H9 (cell line): ENCODE data around the gene STK35. TPM values are rescaled to one million over a fixed set of nuclear protein-coding genes. Genes with fewer than 3 reads are reported as not detected.

ENCODE experiments used
- DNase-seq: peaks from one replicate; pipeline ENCODE4 v3.0.0-alpha.2; 2017
- H2AFZ ChIP-seq: one replicate; pipeline ENCODE4 v1.6.1; 2013; ENCODE audit warnings: mild to moderate bottlenecking, low read length, control low read depth, moderate library complexity
- H2AK5ac ChIP-seq: 2 replicates; pipeline ENCODE4 v1.6.1; 2013; ENCODE audit warnings: low read length, control low read depth, mixed read lengths; ENCODE audit not compliant: insufficient read length
- H2BK120ac ChIP-seq: one replicate; pipeline ENCODE4 v1.6.1; 2013; ENCODE audit warnings: low read depth, mild to moderate bottlenecking, low read length, control low read depth, inconsistent platforms; ENCODE audit not compliant: poor library complexity, severe bottlenecking
- H2BK12ac ChIP-seq: 2 replicates; pipeline ENCODE4 v1.6.1; 2013; ENCODE audit warnings: low read length, control low read depth, mixed read lengths, low read depth; ENCODE audit not compliant: insufficient read length
- H2BK15ac ChIP-seq: 2 replicates; pipeline ENCODE4 v1.6.1; 2013; ENCODE audit warnings: low read depth, low read length, control low read depth
- H2BK20ac ChIP-seq: one replicate; pipeline ENCODE4 v1.6.1; 2013; ENCODE audit warnings: low read depth, mild to moderate bottlenecking, low read length, control low read depth, inconsistent platforms; ENCODE audit not compliant: poor library complexity, severe bottlenecking
- H2BK5ac ChIP-seq: 2 replicates; pipeline ENCODE4 v1.6.1; 2013; ENCODE audit warnings: low read length, control low read depth, mixed read lengths; ENCODE audit not compliant: insufficient read length
- H3K14ac ChIP-seq: 2 replicates; pipeline ENCODE4 v1.6.1; 2013; ENCODE audit warnings: low read length, control low read depth; ENCODE audit not compliant: insufficient read depth
- H3K18ac ChIP-seq: 2 replicates; pipeline ENCODE4 v1.6.1; 2013; ENCODE audit warnings: low read depth, mild to moderate bottlenecking, mixed read lengths, low read length, control low read depth; ENCODE audit not compliant: insufficient read length
- H3K23ac ChIP-seq: 2 replicates; pipeline ENCODE4 v1.6.1; 2013; ENCODE audit warnings: low read length, control low read depth, mixed read lengths, low read depth; ENCODE audit not compliant: insufficient read length
- H3K23me2 ChIP-seq: 2 replicates; pipeline ENCODE4 v1.6.1; 2013; ENCODE audit warnings: low read depth, mild to moderate bottlenecking, mixed read lengths, low read length, control low read depth; ENCODE audit not compliant: insufficient read length, poor library complexity, severe bottlenecking
- H3K27ac ChIP-seq: 2 replicates; pipeline ENCODE4 v1.5.1; 2013; ENCODE audit warnings: low read length, control low read depth, mixed read lengths, low read depth; ENCODE audit not compliant: insufficient read length
- H3K27me3 ChIP-seq: 2 replicates; pipeline ENCODE4 v1.6.1; 2013; ENCODE audit warnings: low read length, control low read depth, inconsistent platforms; ENCODE audit not compliant: insufficient read depth
- H3K4ac ChIP-seq: 2 replicates; pipeline ENCODE4 v1.6.1; 2013; ENCODE audit warnings: low read depth, mild to moderate bottlenecking, control low read depth, inconsistent platforms, low read length, moderate library complexity
- H3K4me1 ChIP-seq: 2 replicates; pipeline ENCODE4 v1.6.1; 2013; ENCODE audit warnings: low read length, control low read depth, inconsistent platforms; ENCODE audit not compliant: insufficient read depth
- H3K4me2 ChIP-seq: 2 replicates; pipeline ENCODE4 v1.6.1; 2013; ENCODE audit warnings: low read length, control low read depth, mixed read lengths; ENCODE audit not compliant: insufficient read length, insufficient read depth
- H3K56ac ChIP-seq: 2 replicates; pipeline ENCODE4 v1.6.1; 2013; ENCODE audit warnings: low read depth, mild to moderate bottlenecking, mixed read lengths, low read length, control low read depth; ENCODE audit not compliant: insufficient read length
- H3K79me1 ChIP-seq: 2 replicates; pipeline ENCODE4 v1.6.1; 2013; ENCODE audit warnings: low read depth, mild to moderate bottlenecking, moderate library complexity, low read length, control low read depth, inconsistent platforms; ENCODE audit not compliant: insufficient read depth, poor library complexity, severe bottlenecking
- H3K79me2 ChIP-seq: 2 replicates; pipeline ENCODE4 v1.6.1; 2013; ENCODE audit warnings: low read length, control low read depth, inconsistent platforms; ENCODE audit not compliant: insufficient read depth
- H3K9ac ChIP-seq: 2 replicates; pipeline ENCODE4 v1.6.1; 2013; ENCODE audit warnings: low read length, control low read depth, mixed read lengths; ENCODE audit not compliant: insufficient read length; ENCODE audit errors: extremely low read depth
- H3K9me3 ChIP-seq: one replicate; pipeline ENCODE4 v1.6.1; 2013; ENCODE audit warnings: low read depth, low read length, inconsistent platforms; ENCODE audit not compliant: control insufficient read depth
- H3T11ph ChIP-seq: one replicate; pipeline ENCODE4 v1.6.1; 2013; ENCODE audit warnings: mild to moderate bottlenecking, low read length, control low read depth, inconsistent platforms
- H4K20me1 ChIP-seq: one replicate; pipeline ENCODE4 v1.6.1; 2013; ENCODE audit not compliant: control insufficient read depth, insufficient read length, insufficient read depth
- H4K5ac ChIP-seq: 2 replicates; pipeline ENCODE4 v1.6.1; 2013; ENCODE audit warnings: low read depth, mild to moderate bottlenecking, mixed read lengths, low read length, control low read depth; ENCODE audit not compliant: insufficient read length
- H4K8ac ChIP-seq: replicated peaks from 2 replicates; pipeline ENCODE4 v1.6.1; 2013; ENCODE audit warnings: low read length, control low read depth, mixed read lengths, low read depth; ENCODE audit not compliant: insufficient read length
- H4K91ac ChIP-seq: 2 replicates; pipeline ENCODE4 v1.6.1; 2013; ENCODE audit warnings: low read depth, mild to moderate bottlenecking, moderate library complexity, mixed read lengths, low read length, control low read depth; ENCODE audit not compliant: insufficient read length
- H3K27ac Mint-ChIP-seq, 3 experiments: 2 replicates in 2 of 3; 3 replicates in 1 of 3; pipeline ENCODE4 v1.8.0; 2020 to 2021; ENCODE audit warnings: mixed read lengths in 3 of 3, mild to moderate bottlenecking in 1 of 3, moderate library complexity in 1 of 3
- H3K27me3 Mint-ChIP-seq: 2 replicates; pipeline ENCODE4 v1.8.0; 2021; ENCODE audit warnings: low read depth, mild to moderate bottlenecking, moderate library complexity, mixed read lengths
- H3K36me3 Mint-ChIP-seq, 3 experiments: 2 replicates in 2 of 3; 3 replicates in 1 of 3; pipeline ENCODE4 v1.8.0; 2020 to 2021; ENCODE audit warnings: low read depth in 3 of 3, mixed read lengths in 3 of 3; ENCODE audit not compliant: insufficient read depth in 1 of 3
- H3K4me1 Mint-ChIP-seq, 2 experiments: 2 replicates each; pipeline ENCODE4 v1.8.0; 2020; ENCODE audit warnings: mixed read lengths in 2 of 2
- H3K4me3 Mint-ChIP-seq, 2 experiments: 2 replicates in 1 of 2; 3 replicates in 1 of 2; pipeline ENCODE4 v1.8.0; 2020 to 2021; ENCODE audit warnings: mild to moderate bottlenecking in 2 of 2, mixed read lengths in 2 of 2, moderate library complexity in 1 of 2
- H3K9me3 Mint-ChIP-seq, 2 experiments: 2 replicates in 1 of 2; 3 replicates in 1 of 2; pipeline ENCODE4 v1.8.0; 2020; ENCODE audit warnings: mild to moderate bottlenecking in 2 of 2, mixed read lengths in 2 of 2, moderate library complexity in 1 of 2
- CTCF ChIP-seq: fragments of 200-600 bp; sonication (generic); conservative IDR thresholded peaks from 3 replicates; pipeline ENCODE4 v1.8.0; 2021; ENCODE audit warnings: antibody characterized with exemption, mild to moderate bottlenecking
- WGBS: extraction: QIAGEN DNeasy Blood & Tissue Kit; methylation state at CpG from one replicate; pipeline ENCODE4 v1.1.7; 2013; ENCODE audit warnings: missing lambda C conversion rate, low lambda C conversion rate, mixed read lengths; ENCODE audit not compliant: insufficient read length; ENCODE audit errors: extremely low coverage; 5-methylcytosine and 5-hydroxymethylcytosine counted together
- total RNA-seq: library from RNA; stranded (reverse); gene quantifications from 2 replicates; pipeline ENCODE4 v1.2.1, GENCODE V29; 2021

STK35 gene
- total RNA-seq, 1 experiment from 2014 or later = 66.2 TPM

GRCh38 chr20:2108987-2109386, 7.4 kb downstream of the STK35 start:
- Histone ChIP-seq H2BK15ac (no peak overlapping the region), H3K23ac (no peak overlapping the region), H3K79me2 (peaks cover 7% of the 10 kb centered on the region; the same call in 1 of the 2 replicates), H3K27ac (no peak overlapping the region), H2BK5ac (no peak overlapping the region), H3K23me2 (peaks cover under 1% of the 10 kb centered on the region), H3T11ph (no peak overlapping the region), H4K91ac (no peak overlapping the region), H4K20me1 (peaks cover 2% of the 10 kb centered on the region), H3K27me3 (no peaks in the 10 kb centered on the region), H3K56ac (no peak overlapping the region), H3K4ac (no peak overlapping the region), H2BK120ac (no peak overlapping the region), H4K8ac (no peak overlapping the region), H2BK20ac (no peak overlapping the region), H2BK12ac (no peak overlapping the region), H3K4me2 (no peak overlapping the region), H2AFZ (no peak overlapping the region), H3K14ac (no peak overlapping the region), H3K4me1 (no peaks in the 10 kb centered on the region), H3K79me1 (peaks cover 7% of the 10 kb centered on the region), H3K9me3 (no peaks in the 10 kb centered on the region), H3K18ac (no peak overlapping the region), H2AK5ac (no peak overlapping the region), H3K9ac (no peak overlapping the region), H4K5ac (no peak overlapping the region)
- WGBS = no CpG with 5 or more reads among the region's 4 CpGs
- H3K4me3 Mint-ChIP-seq = no peak overlapping the region
- no peaks in the 10 kb centered on the region for H3K9me3 Mint-ChIP-seq
- H3K27me3 Mint-ChIP-seq = no peaks in the 10 kb centered on the region
- 0 out of 7 replicates have a peak overlapping the region, but pooled peaks of 1 of the 3 experiments have one; percentile 7 for H3K27ac Mint-ChIP-seq
- peaks cover 15 to 61% (median 29%) of the 10 kb centered on the region in 3 experiments for H3K36me3 Mint-ChIP-seq
- peaks cover 26 to 34% of the 10 kb centered on the region in 2 experiments for H3K4me1 Mint-ChIP-seq
- DNase-seq = no peak
- no peak for TF ChIP-seq CTCF
